Measurements from ENCODE around the gene RACK1.

DNA sequence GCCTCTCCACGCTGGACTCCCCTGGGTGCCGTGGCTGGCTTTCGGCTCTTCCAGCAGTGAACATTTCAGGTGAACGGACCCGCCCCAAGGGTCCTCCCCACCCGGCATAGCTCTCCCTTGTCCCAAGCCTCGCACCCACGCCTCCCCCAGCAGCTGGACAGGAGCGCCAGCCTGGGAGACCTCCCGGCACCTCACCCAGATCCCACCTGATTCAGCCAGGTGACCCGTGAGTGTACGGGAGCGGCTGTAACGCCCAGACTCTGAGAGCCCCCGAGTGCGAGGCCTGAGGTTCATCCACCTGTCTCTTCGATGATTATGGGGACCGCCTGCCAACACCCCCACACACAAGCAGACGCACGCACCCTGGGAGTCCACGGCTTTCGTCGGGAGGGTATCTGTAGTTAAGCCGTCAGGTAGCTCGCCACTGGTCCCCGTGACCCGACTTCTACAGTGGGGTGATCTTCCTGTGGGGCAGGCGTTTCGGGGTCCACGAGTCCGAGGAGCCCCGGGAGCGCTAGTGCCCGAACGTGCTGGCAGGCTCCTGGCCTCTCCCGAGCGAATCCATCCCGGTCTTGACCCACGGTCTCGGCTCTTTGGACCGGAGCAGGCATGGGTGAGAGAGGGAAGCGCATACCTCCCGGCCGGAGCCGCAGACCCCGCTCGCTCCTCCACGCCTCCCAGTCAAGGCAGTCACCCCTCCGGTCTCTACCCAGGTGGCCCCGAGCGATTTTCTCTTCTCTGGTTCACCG, 53.6 kb downstream of the RACK1 start:
- TF ChIP-seq, protein P1, sequence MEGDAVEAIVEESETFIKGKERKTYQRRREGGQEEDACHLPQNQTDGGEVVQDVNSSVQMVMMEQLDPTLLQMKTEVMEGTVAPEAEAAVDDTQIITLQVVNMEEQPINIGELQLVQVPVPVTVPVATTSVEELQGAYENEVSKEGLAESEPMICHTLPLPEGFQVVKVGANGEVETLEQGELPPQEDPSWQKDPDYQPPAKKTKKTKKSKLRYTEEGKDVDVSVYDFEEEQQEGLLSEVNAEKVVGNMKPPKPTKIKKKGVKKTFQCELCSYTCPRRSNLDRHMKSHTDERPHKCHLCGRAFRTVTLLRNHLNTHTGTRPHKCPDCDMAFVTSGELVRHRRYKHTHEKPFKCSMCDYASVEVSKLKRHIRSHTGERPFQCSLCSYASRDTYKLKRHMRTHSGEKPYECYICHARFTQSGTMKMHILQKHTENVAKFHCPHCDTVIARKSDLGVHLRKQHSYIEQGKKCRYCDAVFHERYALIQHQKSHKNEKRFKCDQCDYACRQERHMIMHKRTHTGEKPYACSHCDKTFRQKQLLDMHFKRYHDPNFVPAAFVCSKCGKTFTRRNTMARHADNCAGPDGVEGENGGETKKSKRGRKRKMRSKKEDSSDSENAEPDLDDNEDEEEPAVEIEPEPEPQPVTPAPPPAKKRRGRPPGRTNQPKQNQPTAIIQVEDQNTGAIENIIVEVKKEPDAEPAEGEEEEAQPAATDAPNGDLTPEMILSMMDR (IDR thresholded peaks at IDR 0.05; ENCODE audit: low read length), result no peak
- TF ChIP-seq EZH2 (optimal IDR thresholded peaks at IDR 0.05; ENCODE audit: low read depth, low read length), result no peak

Data from MM.1S (cell line).